Vagina (tissue), 2 donors: ENCODE measurements around the gene KRT86. TPM values are rescaled to one million over a fixed set of nuclear protein-coding genes. Genes with fewer than 3 reads are reported as not detected.
"Not testable (repeated sequence)": the region's sequence is repeated elsewhere in the genome, so short reads cannot be mapped to it uniquely, and the experiment has no call there.

Experiments
- DNase-seq, 2 donors: peaks; one replicate each; pipeline ENCODE4 v3.0.0-alpha.2; 2017; ENCODE audit errors: extremely low spot score in 2 of 2
- H3K27ac ChIP-seq: fragments of 200-600 bp; sonication (generic); one replicate; pipeline ENCODE4 v1.5.1; 2019
- H3K27me3 ChIP-seq: fragments of 200-600 bp; sonication (generic); one replicate; pipeline ENCODE4 v1.5.1; 2019
- H3K36me3 ChIP-seq, 2 donors: fragments of 200-600 bp; sonication (generic); one replicate each; pipeline ENCODE4 v1.5.1; 2017 to 2019
- H3K4me1 ChIP-seq: fragments of 200-600 bp; sonication (generic); one replicate; pipeline ENCODE4 v1.5.1; 2019
- H3K4me3 ChIP-seq, 2 donors: fragments of 200-600 bp; sonication (generic); 1 replicate in 1 of 2; 2 replicates in 1 of 2; pipeline ENCODE4 v1.5.1; 2016 to 2019
- H3K9me3 ChIP-seq: fragments of 200-600 bp; sonication (generic); one replicate; pipeline ENCODE4 v1.5.1; 2019
- POLR2A ChIP-seq, 2 donors: fragments of 450-650 bp; IDR thresholded peaks; one replicate each; pipeline ENCODE4 v1.6.1; 2017; ENCODE audit warnings: antibody characterized with exemption in 2 of 2, mild to moderate bottlenecking in 2 of 2, moderate library complexity in 2 of 2
- POLR2AphosphoS5 ChIP-seq, 2 donors: sonication (generic); formaldehyde crosslinking; IDR thresholded peaks; one replicate each; pipeline ENCODE4 v1.9.0; 2017; ENCODE audit warnings: antibody characterized with exemption in 2 of 2, mild to moderate bottlenecking in 2 of 2, low read depth in 1 of 2; ENCODE audit not compliant: insufficient read depth in 1 of 2
- intact Hi-C: fragments of 100-400 bp; cut with DNase I; formaldehyde crosslinking; loops from one replicate; pipeline ENCODE4 v1.15.1; 2023
- total RNA-seq: library from RNA; depleted of rRNA; stranded (reverse); fragments of >200 nt; gene quantifications from one replicate; pipeline ENCODE4 v1.2.3, GENCODE V29; 2016
- TF ChIP-seq, protein P1 (sequence below), 3 experiments: fragments of 450-650 bp in 2 of 3; fragments of 200-600 bp in 1 of 3; sonication (generic) in 1 of 3; IDR thresholded peaks; one replicate each; pipeline ENCODE4 v1.5.1; 2017 to 2019; ENCODE audit warnings: antibody characterized with exemption in 3 of 3, mild to moderate bottlenecking in 2 of 3, moderate library complexity in 2 of 3

Gene KRT86
- total RNA-seq, 1 donor from 2014 or later, result not detected

DNA sequence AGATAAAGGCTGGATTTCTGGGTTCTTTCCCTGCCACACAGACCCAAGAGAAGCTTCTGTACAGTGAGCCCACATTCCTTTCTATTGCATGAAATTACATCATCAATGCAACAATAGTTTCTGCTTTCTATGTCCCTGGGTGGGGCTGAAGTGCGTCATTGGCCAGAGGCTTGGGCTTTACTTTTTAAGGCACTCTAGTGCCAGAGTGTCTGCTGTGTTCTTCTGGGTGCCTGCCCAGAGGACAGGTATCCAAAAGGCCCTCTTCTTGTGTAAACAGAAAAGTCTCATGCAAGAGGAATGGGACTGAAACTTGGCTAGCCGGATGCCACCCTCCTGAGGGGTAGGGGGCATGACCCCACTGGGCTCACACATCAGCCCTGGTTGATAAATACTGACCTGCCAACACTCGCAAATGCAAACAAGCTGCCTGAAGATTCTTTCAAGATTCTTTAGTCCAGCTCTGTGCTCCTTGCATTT, 5.9 kb downstream of the KRT86 start:
- Histone ChIP-seq H3K4me3 (no peak overlapping the region), H3K27me3 (no peaks in the 10 kb centered on the region), H3K36me3 (no peaks in the 10 kb centered on the region), H3K4me1 (peaks cover 38% of the 10 kb centered on the region), H3K27ac (peak overlapping the region; percentile 90), H3K9me3 (no peaks in the 10 kb centered on the region)
- TF ChIP-seq POLR2AphosphoS5 (IDR thresholded peaks at IDR 0.05; ENCODE audit: insufficient read depth in 1 of 2, low read depth in 1 of 2), result peak; percentile 12 to 88
- TF ChIP-seq, protein P1, sequence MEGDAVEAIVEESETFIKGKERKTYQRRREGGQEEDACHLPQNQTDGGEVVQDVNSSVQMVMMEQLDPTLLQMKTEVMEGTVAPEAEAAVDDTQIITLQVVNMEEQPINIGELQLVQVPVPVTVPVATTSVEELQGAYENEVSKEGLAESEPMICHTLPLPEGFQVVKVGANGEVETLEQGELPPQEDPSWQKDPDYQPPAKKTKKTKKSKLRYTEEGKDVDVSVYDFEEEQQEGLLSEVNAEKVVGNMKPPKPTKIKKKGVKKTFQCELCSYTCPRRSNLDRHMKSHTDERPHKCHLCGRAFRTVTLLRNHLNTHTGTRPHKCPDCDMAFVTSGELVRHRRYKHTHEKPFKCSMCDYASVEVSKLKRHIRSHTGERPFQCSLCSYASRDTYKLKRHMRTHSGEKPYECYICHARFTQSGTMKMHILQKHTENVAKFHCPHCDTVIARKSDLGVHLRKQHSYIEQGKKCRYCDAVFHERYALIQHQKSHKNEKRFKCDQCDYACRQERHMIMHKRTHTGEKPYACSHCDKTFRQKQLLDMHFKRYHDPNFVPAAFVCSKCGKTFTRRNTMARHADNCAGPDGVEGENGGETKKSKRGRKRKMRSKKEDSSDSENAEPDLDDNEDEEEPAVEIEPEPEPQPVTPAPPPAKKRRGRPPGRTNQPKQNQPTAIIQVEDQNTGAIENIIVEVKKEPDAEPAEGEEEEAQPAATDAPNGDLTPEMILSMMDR (IDR thresholded peaks at IDR 0.05), result no peak
- intact Hi-C loops, result no loop called here
- peak; percentile 95 to 98 for DNase-seq

DNA sequence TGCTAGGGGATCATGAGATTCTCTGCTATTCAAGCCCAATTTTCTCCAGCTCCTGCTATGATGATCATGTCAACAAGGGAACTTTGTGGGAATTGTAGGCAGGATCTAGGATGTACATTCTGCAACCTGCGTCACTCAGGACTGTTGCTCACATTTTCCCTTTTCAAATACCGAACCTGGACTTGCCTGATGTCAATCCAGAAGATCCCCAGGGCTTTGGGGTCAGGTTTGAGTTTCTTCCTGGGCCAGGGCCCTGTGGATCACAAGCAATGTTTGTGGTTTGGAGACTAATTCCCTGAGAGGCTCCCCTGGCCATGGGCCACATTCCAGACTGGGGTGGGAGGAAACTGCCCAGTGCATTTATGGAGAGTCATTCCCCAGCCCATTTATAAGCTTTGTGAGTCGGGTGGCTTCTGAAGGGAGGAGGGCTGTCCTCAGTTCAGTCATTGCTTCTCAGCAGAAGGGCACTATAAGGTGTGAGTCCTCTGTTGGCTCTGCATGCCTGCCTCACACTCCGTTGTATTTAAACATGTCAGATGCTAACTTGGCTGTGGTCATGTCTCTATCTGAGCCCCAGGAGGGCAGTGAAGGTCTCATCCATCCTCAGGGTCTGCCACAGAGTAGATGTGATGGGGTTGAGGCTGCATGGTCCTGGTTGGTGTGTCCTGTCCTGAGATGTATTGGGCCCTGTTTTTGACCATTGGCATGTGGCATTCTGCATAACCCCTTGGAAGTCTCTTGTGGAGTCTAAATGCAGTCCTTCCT, 6.5 kb downstream of the KRT86 start:
- Histone ChIP-seq H3K27ac (peak overlapping the region; percentile 90), H3K27me3 (no peaks in the 10 kb centered on the region), H3K4me3 (no peak overlapping the region), H3K4me1 (peaks cover 38% of the 10 kb centered on the region), H3K9me3 (no peaks in the 10 kb centered on the region), H3K36me3 (no peaks in the 10 kb centered on the region)
- peak; percentile 95 to 96 for DNase-seq
- TF ChIP-seq POLR2A (IDR thresholded peaks at IDR 0.05), result no peak
- TF ChIP-seq POLR2AphosphoS5 (IDR thresholded peaks at IDR 0.05; ENCODE audit: insufficient read depth in 1 of 2, low read depth in 1 of 2), result peak in 1 of 2 donors; percentile 15
- intact Hi-C loops, result no loop called here

DNA sequence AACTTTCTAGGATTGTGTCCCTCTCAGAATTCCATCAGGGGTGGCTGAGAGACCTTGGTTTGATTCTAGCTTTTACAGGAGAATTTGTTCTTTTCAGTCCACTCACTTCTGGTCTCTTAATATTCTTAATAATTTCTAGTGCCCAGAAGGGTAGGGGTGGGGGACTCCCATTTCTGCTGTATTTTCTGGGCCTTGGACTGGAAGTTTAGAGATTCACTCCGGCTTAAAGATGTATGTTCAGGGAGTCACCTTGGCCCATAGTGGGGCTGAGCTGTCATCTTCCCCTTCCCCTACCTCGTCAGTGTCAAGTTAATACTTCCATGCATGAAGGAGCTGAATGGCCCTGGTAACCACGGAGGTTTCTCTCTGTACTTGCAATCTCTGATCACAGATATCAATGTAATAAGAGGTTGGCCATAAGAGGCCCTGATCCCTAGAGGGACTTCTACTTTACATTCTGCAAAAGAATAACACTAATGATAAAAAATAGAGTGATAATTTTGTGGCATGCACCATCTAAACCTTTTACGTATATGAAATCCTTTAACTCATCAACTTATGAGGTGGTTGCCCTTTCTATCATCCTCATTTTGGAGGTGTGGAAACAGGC, 10.2 kb downstream of the KRT86 start:
- H3K4me1 ChIP-seq, result peaks cover 24% of the 10 kb centered on the region
- no peaks in the 10 kb centered on the region for H3K36me3 ChIP-seq
- DNase-seq, result peak in 1 of 2 donors; percentile 49
- intact Hi-C loops, result no loop called here
- no peaks in the 10 kb centered on the region for H3K27me3 ChIP-seq
- TF ChIP-seq, protein P1 (IDR thresholded peaks at IDR 0.05), result no peak
- TF ChIP-seq POLR2AphosphoS5 (IDR thresholded peaks at IDR 0.05; ENCODE audit: insufficient read depth in 1 of 2, low read depth in 1 of 2) (no peak), POLR2A (IDR thresholded peaks at IDR 0.05) (no peak)
- no peak overlapping the region for H3K4me3 ChIP-seq
- no peaks in the 10 kb centered on the region for H3K9me3 ChIP-seq
- no peak overlapping the region for H3K27ac ChIP-seq

GRCh38 chr12:52285172-52285745, 10.8 kb downstream of the KRT86 start:
- no peak overlapping the region for H3K4me3 ChIP-seq
- H3K27ac ChIP-seq, result no peak overlapping the region
- TF ChIP-seq, protein P1 (IDR thresholded peaks at IDR 0.05), result no peak
- TF ChIP-seq POLR2AphosphoS5 (IDR thresholded peaks at IDR 0.05; ENCODE audit: insufficient read depth in 1 of 2, low read depth in 1 of 2), result no peak
- H3K4me1 ChIP-seq, result peaks cover 18% of the 10 kb centered on the region
- no peaks in the 10 kb centered on the region for H3K27me3 ChIP-seq
- peak; percentile 10 to 25 for DNase-seq
- no peaks in the 10 kb centered on the region for H3K9me3 ChIP-seq
- no peaks in the 10 kb centered on the region for H3K36me3 ChIP-seq
- intact Hi-C loops, result no loop called here

DNA sequence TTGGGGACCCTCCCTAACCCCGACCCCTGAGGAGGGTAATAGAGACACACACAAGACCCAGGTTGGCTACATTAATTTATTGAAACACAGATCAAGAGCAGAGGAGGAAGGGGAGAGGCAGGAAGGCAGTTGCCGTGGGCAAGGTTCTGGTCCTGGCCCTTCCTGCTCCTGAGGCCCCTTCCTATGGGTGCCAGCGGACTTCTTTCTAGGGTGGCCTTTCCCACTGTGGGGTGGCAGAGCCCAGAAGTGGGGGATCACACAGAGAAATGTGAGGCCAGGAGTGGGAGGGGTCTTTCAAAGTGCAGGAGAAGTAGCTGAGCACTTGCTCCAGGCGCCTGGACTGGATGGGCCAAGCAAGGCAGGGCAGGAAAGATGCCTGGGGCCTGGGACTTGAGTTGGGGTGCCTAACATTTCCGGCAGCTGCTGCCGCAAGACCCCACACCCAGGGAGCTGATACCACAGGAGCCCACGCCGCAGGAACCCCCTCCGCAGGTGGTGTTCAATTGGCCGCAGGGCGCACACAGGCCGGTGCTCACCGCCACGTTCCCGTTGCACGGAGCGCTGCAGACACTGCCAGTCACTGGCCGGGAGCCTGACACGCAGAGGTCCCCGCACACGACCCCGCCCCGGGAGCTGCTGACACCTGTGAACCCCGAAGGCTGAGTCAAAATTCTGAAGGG, 11.5 kb downstream of the KRT86 start:
- no peak for TF ChIP-seq POLR2A (IDR thresholded peaks at IDR 0.05)
- TF ChIP-seq, protein P1 (IDR thresholded peaks at IDR 0.05), result no peak
- TF ChIP-seq POLR2AphosphoS5 (IDR thresholded peaks at IDR 0.05; ENCODE audit: insufficient read depth in 1 of 2, low read depth in 1 of 2), result no peak
- intact Hi-C loops, result no loop called here
- H3K36me3 ChIP-seq, result no peaks in the 10 kb centered on the region
- no peaks in the 10 kb centered on the region for H3K27me3 ChIP-seq
- H3K4me1 ChIP-seq, result peaks cover 11% of the 10 kb centered on the region
- peak; percentile 80 to 87 for DNase-seq
- H3K4me3 ChIP-seq, result no peak overlapping the region
- no peaks in the 10 kb centered on the region for H3K9me3 ChIP-seq
- H3K27ac ChIP-seq, result no peak overlapping the region

DNA sequence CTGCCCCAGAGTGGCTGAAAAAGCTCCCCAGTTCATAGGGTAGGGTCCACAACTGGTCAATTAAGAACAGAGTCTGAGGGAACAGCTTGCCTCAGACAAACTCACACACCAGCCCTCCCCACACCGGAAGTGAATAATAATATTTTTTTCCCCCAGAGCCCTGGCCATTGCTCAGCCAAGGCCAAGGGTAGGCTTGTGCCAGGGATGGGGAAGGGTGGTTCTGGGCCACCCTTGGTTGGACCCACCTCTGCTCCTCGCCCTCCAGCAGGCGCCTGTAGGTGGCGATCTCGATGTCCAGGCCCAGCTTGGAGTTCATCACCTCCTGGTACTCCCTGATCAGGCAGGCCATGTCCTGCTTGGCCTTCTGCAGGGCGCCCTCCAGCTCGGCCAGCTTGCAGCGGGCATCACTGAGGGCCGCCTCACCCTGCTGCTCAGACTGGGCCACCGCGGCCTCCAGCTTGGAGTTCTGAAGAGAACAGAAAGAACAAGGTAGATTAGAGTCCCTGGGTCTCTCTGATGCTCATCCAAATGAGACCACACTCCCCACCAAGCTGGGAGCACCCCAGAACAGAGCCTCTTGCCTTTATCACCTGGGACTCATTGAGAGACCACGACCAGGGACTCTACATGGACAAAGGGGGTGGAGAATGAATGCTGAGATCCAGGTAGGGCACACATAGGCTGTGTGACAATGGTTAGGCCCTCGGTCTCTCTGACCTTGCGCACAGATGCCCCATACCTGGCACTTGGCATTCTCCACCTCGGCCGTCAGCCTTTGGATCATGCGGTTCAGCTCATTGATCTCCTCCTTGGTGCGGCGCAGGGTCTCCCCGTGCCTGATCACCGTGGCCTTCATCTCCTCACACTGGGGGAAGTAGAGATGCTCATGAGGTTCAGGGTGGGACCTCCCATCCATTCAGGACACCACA, 12.7 kb downstream of the KRT86 start:
- H3K36me3 ChIP-seq, intact Hi-C loops, H3K27me3 ChIP-seq, H3K4me1 ChIP-seq, H3K9me3 ChIP-seq, H3K27ac ChIP-seq, H3K4me3 ChIP-seq: not testable (repeated sequence)
- DNase-seq, result peak; percentile 40 to 42
